HEK293T (cell line): ENCODE measurements around the gene RENBP.

Experiments
- ARNT ChIP-seq: fragments of 450-650 bp; IDR thresholded peaks from 2 replicates; pipeline ENCODE4 v1.6.1; 2017; ENCODE audit warnings: mild to moderate bottlenecking
- SUZ12 ChIP-seq: fragments of 450-650 bp; IDR thresholded peaks from 2 replicates; pipeline ENCODE4 v1.6.1; 2016; ENCODE audit warnings: mild to moderate bottlenecking

GRCh38 chrX:153910446-153910845 is 34.0 kb downstream of the RENBP start:
- no peak for TF ChIP-seq ARNT
- TF ChIP-seq SUZ12: no peak
